ENCODE measurements around the gene NHS. TPM values are rescaled to one million over a fixed set of nuclear protein-coding genes. Genes with fewer than 3 reads are reported as not detected.

The NHS gene
- total and polyA plus RNA-seq, 5 donors from 2014 or later: 0.03 to 1.3 (median 0.05) TPM; not detected in 2

- no peak for ATAC-seq (ENCODE audit: low read depth in 2 of 2)
Measured at GRCh38 chrX:17581641-17582040, 206.6 kb downstream of the NHS start.

GRCh38 chrX:17584248-17584681 lies 209.3 kb downstream of the NHS start:
- peaks cover 0 to 2% (median 0%) of the 10 kb centered on the region in 7 donors for H3K9me3 Mint-ChIP-seq
- Histone ChIP-seq H3K4me3 (ENCODE audit: low read depth, low read length) (no peak overlapping the region), H3K27ac (ENCODE audit: insufficient read depth, low read length, poor library complexity, severe bottlenecking) (no peak overlapping the region), H3K36me3 (ENCODE audit: control insufficient read depth, insufficient read depth, low read length) (no peaks in the 10 kb centered on the region), H3K27me3 (ENCODE audit: control insufficient read depth, insufficient read depth, low read length) (peaks cover 2% of the 10 kb centered on the region), H3K4me1 (ENCODE audit: control insufficient read depth, insufficient read depth, low read length, poor library complexity, severe bottlenecking) (no peaks in the 10 kb centered on the region), H3K9me3 (ENCODE audit: control insufficient read depth in 2 of 2, low read length in 2 of 2) (no peaks in the 10 kb centered on the region)
- ATAC-seq (ENCODE audit: low read depth in 2 of 2) (no peak), DNase-seq (no peak)
- no peak overlapping the region for H3K27ac Mint-ChIP-seq
- H3K27me3 Mint-ChIP-seq: no peaks in the 10 kb centered on the region
- H3K4me3 Mint-ChIP-seq: no peak overlapping the region
- no peaks in the 10 kb centered on the region for H3K36me3 Mint-ChIP-seq
- no peaks in the 10 kb centered on the region for H3K4me1 Mint-ChIP-seq

More at GRCh38 chrX:17581641-17582040, 206.6 kb downstream of the NHS start:
- Histone ChIP-seq H3K27ac (ENCODE audit: insufficient read depth, low read length, poor library complexity, severe bottlenecking) (no peak overlapping the region), H3K4me1 (ENCODE audit: control insufficient read depth, insufficient read depth, low read length, poor library complexity, severe bottlenecking) (no peaks in the 10 kb centered on the region), H3K27me3 (ENCODE audit: control insufficient read depth, insufficient read depth, low read length) (peaks cover 2% of the 10 kb centered on the region), H3K4me3 (ENCODE audit: low read depth, low read length) (no peak overlapping the region), H3K9me3 (ENCODE audit: control insufficient read depth in 2 of 2, low read length in 2 of 2) (no peaks in the 10 kb centered on the region), H3K36me3 (ENCODE audit: control insufficient read depth, insufficient read depth, low read length) (no peaks in the 10 kb centered on the region)
- Mint-ChIP-seq H3K27ac (no peak overlapping the region), H3K4me3 (no peak overlapping the region), H3K4me1 (no peaks in the 10 kb centered on the region), H3K27me3 (no peaks in the 10 kb centered on the region), H3K36me3 (no peaks in the 10 kb centered on the region), H3K9me3 (peaks cover 0 to 2% (median 0%) of the 10 kb centered on the region in 7 donors)
- DNase-seq: no peak

- no peaks in the 10 kb centered on the region for H3K36me3 ChIP-seq (ENCODE audit: control insufficient read depth, insufficient read depth, low read length)
- H3K4me3 ChIP-seq (ENCODE audit: low read depth, low read length): no peak overlapping the region
- ATAC-seq (ENCODE audit: low read depth in 2 of 2) (no peak), DNase-seq (no peak)
- Mint-ChIP-seq H3K27ac (no peak overlapping the region), H3K4me3 (no peak overlapping the region), H3K27me3 (no peaks in the 10 kb centered on the region), H3K36me3 (no peaks in the 10 kb centered on the region), H3K4me1 (no peaks in the 10 kb centered on the region), H3K9me3 (peaks cover 0 to 2% (median 0%) of the 10 kb centered on the region in 7 donors)
- no peaks in the 10 kb centered on the region for H3K4me1 ChIP-seq (ENCODE audit: control insufficient read depth, insufficient read depth, low read length, poor library complexity, severe bottlenecking)
- no peak overlapping the region for H3K27ac ChIP-seq (ENCODE audit: insufficient read depth, low read length, poor library complexity, severe bottlenecking)
- H3K9me3 ChIP-seq (ENCODE audit: control insufficient read depth in 2 of 2, low read length in 2 of 2): no peaks in the 10 kb centered on the region
- no peaks in the 10 kb centered on the region for H3K27me3 ChIP-seq (ENCODE audit: control insufficient read depth, insufficient read depth, low read length)
Measured at GRCh38 chrX:17585006-17585405, 210.0 kb downstream of the NHS start.

GRCh38 chrX:17587366-17587765 lies 212.4 kb downstream of the NHS start:
- Histone ChIP-seq H3K27me3 (ENCODE audit: control insufficient read depth, insufficient read depth, low read length) (no peaks in the 10 kb centered on the region), H3K4me1 (ENCODE audit: control insufficient read depth, insufficient read depth, low read length, poor library complexity, severe bottlenecking) (no peaks in the 10 kb centered on the region), H3K9me3 (ENCODE audit: control insufficient read depth in 2 of 2, low read length in 2 of 2) (no peaks in the 10 kb centered on the region), H3K4me3 (ENCODE audit: low read depth, low read length) (no peak overlapping the region), H3K27ac (ENCODE audit: insufficient read depth, low read length, poor library complexity, severe bottlenecking) (no peak overlapping the region), H3K36me3 (ENCODE audit: control insufficient read depth, insufficient read depth, low read length) (no peaks in the 10 kb centered on the region)
- no peak overlapping the region for H3K27ac Mint-ChIP-seq
- ATAC-seq (ENCODE audit: low read depth in 2 of 2) (no peak), DNase-seq (no peak)
- H3K36me3 Mint-ChIP-seq: no peaks in the 10 kb centered on the region
- no peak overlapping the region for H3K4me3 Mint-ChIP-seq
- H3K27me3 Mint-ChIP-seq: no peaks in the 10 kb centered on the region
- no peaks in the 10 kb centered on the region for H3K9me3 Mint-ChIP-seq
- H3K4me1 Mint-ChIP-seq: no peaks in the 10 kb centered on the region

- H3K27me3 Mint-ChIP-seq: no peaks in the 10 kb centered on the region
- ATAC-seq (ENCODE audit: low read depth in 2 of 2) (no peak), DNase-seq (no peak)
- no peaks in the 10 kb centered on the region for H3K4me1 ChIP-seq (ENCODE audit: control insufficient read depth, insufficient read depth, low read length, poor library complexity, severe bottlenecking)
- H3K9me3 Mint-ChIP-seq: no peaks in the 10 kb centered on the region
- H3K4me3 ChIP-seq (ENCODE audit: low read depth, low read length): no peak overlapping the region
- no peaks in the 10 kb centered on the region for H3K9me3 ChIP-seq (ENCODE audit: control insufficient read depth in 2 of 2, low read length in 2 of 2)
- no peak overlapping the region for H3K27ac ChIP-seq (ENCODE audit: insufficient read depth, low read length, poor library complexity, severe bottlenecking)
- H3K4me1 Mint-ChIP-seq: no peaks in the 10 kb centered on the region
- no peaks in the 10 kb centered on the region for H3K36me3 Mint-ChIP-seq
- no peaks in the 10 kb centered on the region for H3K36me3 ChIP-seq (ENCODE audit: control insufficient read depth, insufficient read depth, low read length)
- H3K27me3 ChIP-seq (ENCODE audit: control insufficient read depth, insufficient read depth, low read length): no peaks in the 10 kb centered on the region
- no peak overlapping the region for H3K27ac Mint-ChIP-seq
- no peak overlapping the region for H3K4me3 Mint-ChIP-seq
Measured at GRCh38 chrX:17588303-17588702, 213.3 kb downstream of the NHS start.

GRCh38 chrX:17590892-17591740 lies 216.1 kb downstream of the NHS start:
- Mint-ChIP-seq H3K36me3 (no peaks in the 10 kb centered on the region), H3K27ac (no peak overlapping the region), H3K4me3 (no peak overlapping the region), H3K4me1 (no peaks in the 10 kb centered on the region), H3K27me3 (no peaks in the 10 kb centered on the region), H3K9me3 (no peaks in the 10 kb centered on the region)
- no peaks in the 10 kb centered on the region for H3K27me3 ChIP-seq (ENCODE audit: control insufficient read depth, insufficient read depth, low read length)
- no peak for ATAC-seq (ENCODE audit: low read depth in 2 of 2)
- no peaks in the 10 kb centered on the region for H3K9me3 ChIP-seq (ENCODE audit: control insufficient read depth in 2 of 2, low read length in 2 of 2)
- no peaks in the 10 kb centered on the region for H3K4me1 ChIP-seq (ENCODE audit: control insufficient read depth, insufficient read depth, low read length, poor library complexity, severe bottlenecking)
- H3K27ac ChIP-seq (ENCODE audit: insufficient read depth, low read length, poor library complexity, severe bottlenecking): no peak overlapping the region
- H3K4me3 ChIP-seq (ENCODE audit: low read depth, low read length): no peak overlapping the region
- no peaks in the 10 kb centered on the region for H3K36me3 ChIP-seq (ENCODE audit: control insufficient read depth, insufficient read depth, low read length)
- DNase-seq: peak in 1 of 3 donors; percentile 42

- DNase-seq (no peak), ATAC-seq (ENCODE audit: low read depth in 2 of 2) (no peak)
- H3K27ac Mint-ChIP-seq: no peak overlapping the region
- no peaks in the 10 kb centered on the region for H3K9me3 Mint-ChIP-seq
- H3K4me1 Mint-ChIP-seq: no peaks in the 10 kb centered on the region
- no peaks in the 10 kb centered on the region for H3K4me1 ChIP-seq (ENCODE audit: control insufficient read depth, insufficient read depth, low read length, poor library complexity, severe bottlenecking)
- H3K27me3 ChIP-seq (ENCODE audit: control insufficient read depth, insufficient read depth, low read length): no peaks in the 10 kb centered on the region
- H3K36me3 ChIP-seq (ENCODE audit: control insufficient read depth, insufficient read depth, low read length): no peaks in the 10 kb centered on the region
- H3K4me3 ChIP-seq (ENCODE audit: low read depth, low read length): no peak overlapping the region
- no peak overlapping the region for H3K27ac ChIP-seq (ENCODE audit: insufficient read depth, low read length, poor library complexity, severe bottlenecking)
- H3K9me3 ChIP-seq (ENCODE audit: control insufficient read depth in 2 of 2, low read length in 2 of 2): no peaks in the 10 kb centered on the region
- no peaks in the 10 kb centered on the region for H3K27me3 Mint-ChIP-seq
- no peak overlapping the region for H3K4me3 Mint-ChIP-seq
- no peaks in the 10 kb centered on the region for H3K36me3 Mint-ChIP-seq
Measured at GRCh38 chrX:17591741-17592110, 216.7 kb downstream of the NHS start.

- Mint-ChIP-seq H3K27me3 (no peaks in the 10 kb centered on the region), H3K27ac (no peak overlapping the region), H3K36me3 (no peaks in the 10 kb centered on the region), H3K4me1 (no peaks in the 10 kb centered on the region), H3K9me3 (no peaks in the 10 kb centered on the region), H3K4me3 (no peak overlapping the region)
- DNase-seq (no peak), ATAC-seq (ENCODE audit: low read depth in 2 of 2) (no peak)
- Histone ChIP-seq H3K36me3 (ENCODE audit: control insufficient read depth, insufficient read depth, low read length) (no peaks in the 10 kb centered on the region), H3K9me3 (ENCODE audit: control insufficient read depth in 2 of 2, low read length in 2 of 2) (no peaks in the 10 kb centered on the region), H3K4me3 (ENCODE audit: low read depth, low read length) (no peak overlapping the region), H3K27ac (ENCODE audit: insufficient read depth, low read length, poor library complexity, severe bottlenecking) (no peak overlapping the region), H3K4me1 (ENCODE audit: control insufficient read depth, insufficient read depth, low read length, poor library complexity, severe bottlenecking) (no peaks in the 10 kb centered on the region), H3K27me3 (ENCODE audit: control insufficient read depth, insufficient read depth, low read length) (no peaks in the 10 kb centered on the region)
Measured at GRCh38 chrX:17592117-17592516, 217.1 kb downstream of the NHS start.
